NCI-H187 treated with DMSO at 0.1 percent for 48 hours (cell line): ENCODE results near the gene SPC25.
"Not testable (repeated sequence)": the region's sequence is repeated elsewhere in the genome, so short reads cannot be mapped to it uniquely, and the experiment has no call there.

Source experiments
- DNase-seq: peaks from one replicate; lab custom pipeline; 2025; lab: John Stamatoyannopoulos, UW

SPC25 gene, protein sequence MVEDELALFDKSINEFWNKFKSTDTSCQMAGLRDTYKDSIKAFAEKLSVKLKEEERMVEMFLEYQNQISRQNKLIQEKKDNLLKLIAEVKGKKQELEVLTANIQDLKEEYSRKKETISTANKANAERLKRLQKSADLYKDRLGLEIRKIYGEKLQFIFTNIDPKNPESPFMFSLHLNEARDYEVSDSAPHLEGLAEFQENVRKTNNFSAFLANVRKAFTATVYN

DNA sequence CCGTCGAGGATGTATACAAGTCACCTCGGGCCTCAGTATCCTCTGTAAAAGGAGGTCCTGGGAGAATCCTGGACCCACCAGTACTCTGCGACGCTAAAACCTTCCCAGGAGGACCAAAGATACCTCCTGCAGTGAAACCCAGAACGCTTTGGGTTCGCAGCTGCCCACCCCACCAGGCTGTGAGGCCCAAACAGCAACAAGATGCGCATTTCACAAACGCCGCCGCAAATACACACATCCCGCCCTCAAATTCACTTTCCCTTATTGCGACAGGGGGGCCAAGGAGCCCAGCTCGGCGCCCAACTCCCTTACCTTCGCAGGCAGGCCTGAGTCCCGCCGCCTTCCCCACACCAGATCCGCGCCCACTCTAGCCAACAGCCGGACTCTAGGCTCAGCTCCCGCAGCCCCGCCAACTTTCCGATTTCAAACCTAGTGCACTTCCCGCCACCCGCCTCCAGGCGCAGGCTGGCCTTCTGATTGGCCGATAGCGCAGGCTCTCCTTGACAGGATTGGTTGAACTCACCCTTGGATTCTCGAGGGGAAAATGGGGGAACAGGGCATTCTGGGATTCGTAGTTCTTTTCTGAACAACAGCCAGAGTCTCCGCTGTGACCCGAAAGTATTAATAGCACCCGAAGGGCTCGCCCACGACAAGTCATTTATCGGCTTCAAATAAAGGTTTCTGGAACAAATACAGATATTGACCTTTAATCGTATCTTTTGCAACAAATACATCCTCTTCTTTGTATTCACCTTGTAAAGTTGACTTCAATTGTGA is at the start of gene SPC25:
SPC25 (minus strand) TSS at position 425 of the 777 bp plus-strand sequence. CDS start 911 bp downstream, outside the sequence.
- DNase-seq = peak; percentile 61

DNA sequence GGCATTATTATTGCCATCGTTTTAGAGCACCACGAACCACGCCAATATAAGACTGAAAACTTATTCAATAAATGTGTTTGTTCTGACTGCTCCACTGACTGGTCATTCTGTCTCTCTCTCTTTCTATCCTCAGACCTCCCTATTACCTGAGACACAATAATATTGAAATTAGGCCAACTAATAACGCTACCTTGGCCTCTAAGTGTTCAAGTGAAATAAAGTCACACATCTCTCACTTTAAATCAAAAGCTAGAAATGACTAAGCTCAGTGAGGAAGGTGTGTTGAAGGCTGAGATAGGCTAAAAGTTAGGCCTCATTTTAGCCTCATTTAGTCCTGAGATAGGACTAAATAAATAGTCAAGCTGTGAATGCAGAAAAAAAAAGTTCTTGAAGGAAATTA is 49.7 kb upstream of the SPC25 start:
- DNase-seq = no peak

DNA sequence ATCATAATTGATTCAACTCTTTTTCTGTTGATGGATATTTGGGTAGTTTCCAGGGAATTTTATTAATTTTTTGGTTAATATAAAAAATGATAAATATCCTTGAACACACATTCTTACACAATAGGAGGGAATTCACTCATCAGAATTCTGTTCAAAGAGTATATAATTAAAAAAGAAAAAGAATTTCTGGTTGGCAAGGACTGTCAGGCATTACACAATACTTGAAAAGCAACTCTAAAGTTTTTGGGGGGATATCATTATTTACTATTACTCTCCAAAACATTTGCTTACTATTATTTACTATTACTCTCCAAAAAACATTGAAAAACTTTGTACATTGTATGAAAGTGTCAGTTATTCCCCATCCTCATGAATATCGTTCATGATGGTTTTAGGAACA is 48.8 kb upstream of the SPC25 start:
- no peak for DNase-seq

DNA sequence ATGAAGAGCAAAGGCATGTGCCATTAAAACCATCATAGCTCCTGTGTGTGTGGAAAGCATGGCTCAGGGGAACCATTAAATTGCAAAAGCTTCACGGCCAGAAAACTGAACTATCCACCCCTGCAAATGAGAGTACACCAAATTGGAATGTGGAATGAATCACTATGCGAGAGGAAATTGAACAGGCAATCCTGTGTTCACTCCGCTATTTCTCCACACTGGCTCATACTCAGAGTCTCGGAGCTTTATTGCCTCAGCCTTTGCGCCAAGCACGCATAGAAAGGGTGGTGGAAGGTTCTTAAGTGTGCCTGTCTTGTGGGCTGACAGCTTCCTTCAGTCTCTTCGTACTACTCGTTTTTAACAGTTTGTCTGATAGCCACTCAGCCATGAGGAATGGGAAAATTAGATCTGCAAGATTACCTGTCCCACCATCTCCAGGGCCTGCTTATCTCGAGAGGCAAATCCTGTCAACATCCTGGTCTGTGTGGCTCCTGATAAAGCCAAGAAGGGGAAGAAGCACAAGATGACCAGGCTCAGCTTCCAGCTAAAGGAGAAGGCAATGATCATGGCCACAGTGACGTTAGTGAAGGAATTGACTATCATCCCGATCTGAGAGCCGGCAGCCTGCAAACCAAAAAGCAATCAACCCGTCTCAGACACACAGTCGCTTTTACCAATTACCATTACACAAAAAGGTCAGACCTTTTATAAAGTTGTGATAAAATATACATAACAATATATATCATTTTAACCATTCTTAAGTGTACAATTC is 45.8 kb upstream of the SPC25 start:
- no peak for DNase-seq

DNA sequence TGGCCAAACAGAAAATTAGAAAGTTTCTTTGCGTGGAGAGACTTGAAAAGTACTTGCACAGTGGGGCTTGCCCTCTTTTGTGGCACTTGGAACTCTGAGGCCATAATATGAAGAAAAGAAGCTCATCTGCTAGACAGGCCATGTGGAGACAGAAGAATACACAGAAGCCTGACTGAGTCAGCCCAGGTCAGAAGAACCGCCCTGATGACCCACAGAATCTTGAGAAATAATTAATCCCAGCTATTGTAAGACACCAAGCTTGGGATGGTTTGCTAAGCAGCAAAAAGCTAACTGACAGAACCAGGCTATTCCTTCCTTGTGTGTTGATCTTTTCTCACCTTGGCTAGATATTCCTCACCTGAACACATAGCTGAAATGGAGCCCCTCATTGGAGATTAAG is 44.6 kb upstream of the SPC25 start:
- no peak for DNase-seq

DNA sequence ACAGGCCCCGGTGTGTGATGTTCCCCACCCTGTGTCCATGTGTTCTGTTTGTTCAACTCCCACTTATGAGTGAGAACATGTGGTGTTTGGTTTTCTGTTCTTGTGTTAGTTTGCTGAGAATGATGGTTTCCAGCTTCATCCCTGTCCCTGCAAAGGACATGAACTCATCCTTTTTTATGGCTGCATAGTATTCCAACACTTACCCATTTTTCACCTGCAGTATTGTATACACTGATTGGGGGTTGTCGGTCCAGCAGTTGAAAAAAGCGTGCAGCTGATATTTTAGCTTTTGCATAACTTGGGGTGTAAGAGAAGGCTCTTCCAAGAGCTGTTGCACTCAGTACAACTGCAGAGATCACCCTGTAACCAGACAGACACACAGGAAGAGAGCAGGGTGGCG is 41.9 kb upstream of the SPC25 start:
- DNase-seq = not testable (repeated sequence)

DNA sequence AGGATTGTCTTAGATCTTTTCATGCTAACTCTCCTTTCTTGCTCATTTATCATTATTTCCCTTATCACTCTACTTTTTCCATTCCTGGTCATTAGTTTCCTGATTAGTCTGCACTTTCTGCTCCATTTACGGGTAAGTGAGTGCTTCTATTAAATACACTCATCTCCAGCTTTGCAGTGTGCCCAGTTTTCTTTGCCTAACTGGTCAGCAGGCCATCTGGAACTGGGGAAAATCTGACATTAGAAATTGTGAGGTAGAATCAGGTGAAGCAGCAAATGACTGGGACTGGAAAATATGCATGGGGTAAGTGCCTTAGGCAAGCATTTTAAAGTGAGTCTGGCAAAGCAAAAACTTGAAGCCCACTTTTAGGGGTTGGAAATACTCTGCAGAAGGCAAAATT is 40.0 kb upstream of the SPC25 start:
- DNase-seq = no peak

DNA sequence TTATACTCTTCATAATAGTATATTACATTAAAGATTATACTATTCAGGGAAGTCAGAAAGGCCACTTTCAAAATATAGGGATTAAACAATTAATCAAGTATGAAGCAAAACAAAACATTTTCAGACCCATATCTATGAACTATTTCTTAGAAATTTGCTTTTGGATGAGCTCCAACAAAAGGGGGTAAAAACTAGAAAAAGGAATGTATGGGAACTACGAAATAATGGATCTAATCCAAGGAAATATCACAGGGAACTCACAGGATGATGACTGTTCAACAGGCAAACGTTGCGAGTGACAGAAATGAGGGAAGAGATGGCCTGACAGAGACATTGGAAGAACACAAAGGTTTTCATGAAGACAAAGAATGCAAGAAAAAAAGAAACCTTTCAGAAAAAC is 38.8 kb upstream of the SPC25 start:
- DNase-seq = no peak

DNA sequence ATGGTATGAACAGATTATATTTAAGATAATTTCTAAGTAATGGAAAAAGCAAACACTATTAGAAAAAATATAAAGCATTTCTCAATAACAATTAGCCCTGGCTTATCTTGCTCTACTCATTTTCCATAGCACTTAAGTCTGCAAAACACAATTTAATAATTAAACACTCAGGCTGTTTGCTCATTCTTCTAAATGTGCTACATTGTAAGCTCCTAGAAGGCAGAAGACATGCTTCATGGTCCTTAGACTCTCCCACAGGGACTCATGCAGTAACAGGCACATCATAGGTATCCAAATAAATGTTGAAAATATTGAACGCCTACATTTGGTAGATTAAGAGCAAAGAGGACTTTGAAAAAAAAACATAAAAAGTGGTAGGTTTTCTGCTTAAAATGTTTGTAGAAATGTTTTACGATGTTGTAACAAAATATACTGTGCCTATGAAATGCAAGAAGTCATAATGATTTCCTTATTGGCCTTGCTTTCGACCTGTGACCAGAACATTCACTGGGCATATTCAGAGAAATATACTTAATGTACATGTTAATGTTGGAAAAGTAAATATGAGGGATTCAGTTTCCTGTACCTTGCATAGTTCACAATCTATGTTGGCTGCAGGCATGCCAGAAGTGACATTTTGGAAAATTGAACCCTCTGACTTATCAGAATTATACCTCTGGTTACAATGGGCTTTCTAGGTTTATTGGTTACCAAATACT is 38.0 kb upstream of the SPC25 start:
- no peak for DNase-seq

DNA sequence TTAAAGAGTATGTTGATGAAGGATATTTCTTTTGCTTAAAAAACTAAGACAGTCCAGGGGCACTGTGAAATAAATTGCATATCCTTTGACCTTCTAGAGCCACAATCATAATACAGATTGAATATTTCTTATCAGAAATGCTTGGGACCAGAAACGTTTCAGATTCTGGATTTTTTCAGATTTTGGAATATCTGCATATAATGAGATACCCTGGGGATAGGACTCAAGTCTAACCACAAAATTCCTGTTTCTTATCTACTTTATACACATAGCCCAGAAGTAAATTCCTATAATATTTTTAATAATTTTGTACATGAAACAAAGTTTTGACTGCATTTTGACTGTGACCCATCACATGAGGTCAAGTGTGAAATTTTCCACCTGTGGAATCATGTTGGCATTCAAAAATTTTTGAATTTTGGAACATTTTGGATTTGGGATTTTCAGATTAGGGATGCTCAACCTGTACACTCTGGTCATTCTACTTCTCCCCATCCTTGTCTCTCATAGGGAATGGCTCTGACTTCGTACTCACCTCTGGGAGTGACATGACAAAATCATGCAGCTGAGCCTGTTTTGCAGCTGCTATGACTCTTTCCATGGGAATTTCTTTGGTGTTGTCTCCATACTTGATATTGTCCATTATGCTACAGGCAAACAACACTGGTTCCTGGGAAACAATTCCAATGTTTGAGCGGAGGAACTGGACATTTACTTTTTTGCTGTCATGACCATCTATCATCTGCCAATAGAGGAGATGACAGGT is 36.6 kb upstream of the SPC25 start:
- DNase-seq = no peak

DNA sequence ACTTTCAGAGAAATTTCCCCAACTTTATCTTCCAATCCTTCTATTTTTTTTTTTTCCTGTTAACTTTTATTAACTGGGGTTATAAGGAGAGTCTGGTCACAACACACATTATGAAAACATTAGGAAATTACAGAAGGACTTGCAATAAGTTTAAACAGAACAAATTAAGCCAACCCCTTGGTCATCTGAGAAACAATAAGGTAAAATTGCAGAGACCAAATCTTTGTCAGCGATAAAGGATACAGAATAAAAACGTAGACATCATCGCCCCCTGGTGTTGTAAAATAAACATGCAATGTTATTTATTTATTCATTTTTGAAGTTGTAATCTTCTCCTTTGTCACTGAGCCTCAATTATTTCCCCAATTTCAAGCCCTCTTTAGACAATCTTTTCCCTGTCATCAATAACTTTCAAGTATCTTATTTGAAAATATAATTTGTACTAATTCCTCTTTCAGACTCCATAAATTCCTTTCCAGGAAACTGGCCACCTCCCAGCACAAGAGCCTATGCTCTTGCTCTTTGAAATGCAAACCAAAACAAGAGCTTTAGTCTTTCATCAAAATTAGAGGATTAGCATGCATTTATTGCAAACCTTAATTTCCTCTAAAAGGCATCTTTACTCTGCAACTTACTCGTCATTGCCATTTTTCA is 30.4 kb upstream of the SPC25 start:
- DNase-seq = peak; percentile 1

DNA sequence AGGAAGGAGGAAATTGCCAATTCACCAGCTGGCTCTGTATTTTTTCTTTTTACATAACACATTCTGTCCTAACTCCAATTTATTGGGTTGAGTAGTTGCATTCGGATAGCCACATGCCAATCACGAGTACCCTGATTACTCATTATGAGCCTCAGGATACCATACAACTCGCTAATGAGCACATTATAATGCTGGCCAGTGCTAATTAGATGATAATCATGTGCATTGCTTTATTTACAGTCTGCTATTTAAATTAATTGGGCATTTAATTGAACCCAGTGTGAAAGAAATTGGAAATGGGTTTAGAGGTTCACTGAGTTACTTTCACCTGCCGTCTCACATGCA is 26.1 kb upstream of the SPC25 start:
- no peak for DNase-seq

DNA sequence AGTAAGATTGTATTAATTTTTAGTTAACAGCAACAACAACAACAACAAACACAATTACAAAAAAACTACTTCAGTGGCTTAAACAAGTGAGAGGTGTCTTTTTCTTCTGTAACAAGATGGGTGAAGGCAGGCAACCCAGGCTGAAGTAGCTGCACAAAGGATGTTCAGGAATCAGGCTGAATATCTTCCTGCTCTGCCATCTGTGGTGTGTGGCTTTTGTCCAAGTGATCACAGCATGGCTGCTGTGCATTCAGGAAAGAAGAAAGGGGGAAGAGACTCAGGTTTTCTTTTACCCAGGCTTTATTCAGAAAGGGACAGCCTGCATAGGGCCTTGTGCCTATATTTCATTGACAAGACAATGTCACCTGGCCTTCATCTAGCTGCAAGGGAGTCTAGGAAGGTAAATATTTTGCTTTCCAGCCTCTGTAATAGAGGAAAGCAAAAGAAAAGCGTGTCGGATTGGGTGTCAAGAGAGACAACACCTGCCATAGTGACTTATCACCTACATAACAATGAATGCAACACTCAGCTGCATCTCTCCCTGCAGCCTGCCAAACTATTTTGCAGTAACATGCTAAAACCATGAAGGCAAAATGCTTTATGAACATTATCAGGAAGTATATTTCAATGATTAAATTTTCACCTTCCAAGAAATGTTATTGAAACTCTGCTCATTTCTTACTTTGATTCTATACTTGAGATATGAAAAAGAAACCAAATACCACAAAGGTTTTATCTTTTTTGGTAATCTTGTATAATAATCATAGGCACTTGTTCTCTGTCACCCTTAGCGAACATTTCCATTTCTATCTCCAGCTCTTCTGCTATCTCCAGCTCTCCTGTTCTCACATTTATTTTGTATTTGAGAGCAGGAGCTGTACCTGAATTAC is 25.5 kb upstream of the SPC25 start:
- no peak for DNase-seq

DNA sequence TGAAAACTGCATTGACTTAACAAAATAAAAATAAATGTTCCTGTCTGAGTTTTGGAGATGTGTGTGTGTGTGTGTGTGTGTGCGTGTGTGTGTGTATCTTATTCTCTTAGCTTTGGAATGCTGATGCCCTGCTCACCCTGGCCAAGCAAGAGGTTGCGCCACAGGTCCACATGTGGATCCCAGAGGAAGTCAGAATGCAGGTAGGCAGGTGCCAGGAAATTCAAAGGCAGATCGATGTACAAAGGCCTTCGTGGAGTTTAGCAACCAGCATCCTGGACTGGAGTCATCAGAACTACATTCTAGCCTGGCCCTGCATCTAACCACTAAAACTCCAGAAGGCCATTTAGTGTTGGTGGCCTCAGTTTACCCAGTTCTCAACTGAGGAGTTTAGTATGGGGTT is 23.3 kb upstream of the SPC25 start:
- DNase-seq = no peak

DNA sequence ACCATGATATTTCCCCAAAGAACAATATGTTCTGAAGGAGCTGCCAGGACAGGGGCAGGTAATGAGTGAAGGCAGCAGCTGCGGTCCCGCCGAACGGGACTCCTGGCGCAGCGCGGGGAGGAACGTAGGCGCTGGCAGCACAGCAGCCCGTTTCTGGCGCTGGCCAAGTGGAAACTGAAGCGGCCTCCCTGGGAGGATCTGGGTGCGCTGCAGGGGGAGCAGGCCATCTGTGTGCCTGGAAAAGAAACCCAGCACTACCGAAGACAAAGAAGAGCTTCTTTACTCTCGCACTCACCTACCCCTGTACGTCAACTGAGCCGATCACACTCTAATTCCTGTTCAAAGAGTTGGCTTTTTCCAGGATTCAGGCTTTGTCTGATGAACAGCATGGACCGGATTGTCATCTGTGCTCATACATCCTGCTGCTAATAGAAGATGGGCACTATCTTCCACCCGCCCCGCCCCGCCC is 22.7 kb upstream of the SPC25 start:
- no peak for DNase-seq

DNA sequence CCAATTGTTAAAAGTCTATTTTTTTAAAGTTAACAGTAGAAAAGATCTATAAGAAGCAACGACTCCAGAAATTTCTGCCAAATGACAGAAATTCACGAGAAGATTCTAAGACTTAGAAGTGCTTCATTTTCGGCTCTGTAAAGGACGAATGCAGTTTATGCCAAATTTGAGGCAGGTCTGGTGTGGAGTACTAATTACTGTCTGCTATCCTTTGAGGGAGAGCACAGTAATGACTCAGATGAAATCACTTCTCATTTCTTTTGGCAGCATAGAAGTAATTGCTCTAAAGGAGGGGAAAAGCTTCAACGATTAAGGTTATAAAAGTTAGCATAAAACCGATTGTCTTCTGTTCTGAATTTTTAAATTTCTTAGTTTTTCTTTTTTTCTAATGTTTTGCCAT is 22.2 kb upstream of the SPC25 start:
- no peak for DNase-seq

DNA sequence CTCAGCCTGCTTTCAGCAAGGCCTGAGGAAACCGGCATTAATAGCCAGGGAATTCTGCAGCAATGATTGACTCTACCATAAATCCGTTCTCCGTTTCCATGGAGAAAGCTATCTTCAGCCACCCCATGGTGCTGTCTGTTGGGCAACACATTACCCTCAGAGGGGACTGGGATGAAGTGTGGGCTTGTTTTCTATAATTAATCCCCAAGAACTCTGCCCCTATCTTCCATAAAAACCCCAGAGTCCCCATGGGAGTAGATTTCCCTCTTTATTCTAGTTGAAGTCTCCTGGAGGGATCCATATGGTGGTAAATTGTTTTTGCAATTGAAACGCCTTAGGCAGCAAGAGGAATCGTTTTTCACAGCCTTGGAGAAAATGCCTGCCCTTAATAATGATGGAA is 20.1 kb upstream of the SPC25 start:
- DNase-seq = no peak

DNA sequence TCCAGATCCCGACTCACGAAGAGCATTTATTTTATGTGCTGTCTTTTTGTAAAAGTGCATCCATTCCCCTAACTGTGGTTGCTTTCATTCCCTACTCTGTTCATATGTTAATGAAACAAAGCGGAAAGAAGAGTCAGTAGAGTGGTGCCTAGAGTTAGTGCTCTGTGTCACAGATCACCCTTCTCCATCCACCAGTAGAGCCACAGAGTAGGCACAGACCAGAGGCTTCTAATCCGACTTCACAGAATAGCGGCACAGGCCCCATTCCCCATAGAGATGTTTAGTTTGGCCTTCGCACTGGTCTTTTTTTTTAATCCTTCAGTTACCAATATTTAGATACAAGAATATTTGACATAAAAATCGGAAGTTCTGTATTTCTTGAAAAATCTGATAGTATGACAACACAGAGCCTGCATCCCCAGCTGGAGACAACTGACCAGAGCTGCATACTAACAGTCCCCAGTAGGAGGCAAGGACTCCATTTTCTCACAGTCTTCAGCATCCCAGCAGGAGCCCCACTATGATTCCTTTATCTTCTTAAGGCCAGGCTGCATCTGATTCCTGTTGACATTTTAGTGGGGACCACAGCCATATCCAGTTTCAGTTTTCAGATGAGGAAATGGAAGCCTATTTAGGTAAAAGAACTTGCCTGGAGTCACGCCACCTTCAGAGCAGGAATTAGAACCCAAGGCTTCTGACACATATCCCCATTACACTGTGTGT is 17.9 kb upstream of the SPC25 start:
- no peak for DNase-seq

DNA sequence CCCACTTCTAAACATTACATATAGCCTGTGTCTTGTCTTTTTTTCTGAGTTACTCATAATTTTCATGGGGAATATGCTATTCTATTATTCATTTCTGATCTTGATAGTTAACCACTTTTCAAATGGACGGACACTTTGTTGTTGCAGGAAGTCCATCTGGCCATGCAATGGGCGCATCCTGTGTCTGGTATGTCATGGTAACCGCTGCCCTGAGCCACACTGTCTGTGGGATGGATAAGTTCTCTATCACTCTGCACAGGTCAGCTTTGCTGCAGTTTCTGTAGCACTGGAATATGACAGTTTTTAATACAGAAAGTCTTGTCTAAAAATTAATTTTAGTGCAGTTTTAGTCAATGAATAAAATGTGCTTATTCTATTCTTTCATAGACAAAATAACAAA is 14.1 kb upstream of the SPC25 start:
- no peak for DNase-seq
